Right renal cortex interstitium (tissue), 3 donors: ENCODE data around the gene KRT78. TPM values are rescaled to one million over a fixed set of nuclear protein-coding genes. Genes with fewer than 3 reads are reported as not detected.
"Not testable (repeated sequence)": the region's sequence is repeated elsewhere in the genome, so short reads cannot be mapped to it uniquely, and the experiment has no call there.

Experiments
- DNase-seq, 3 donors: peaks; one replicate each; pipeline ENCODE4 v3.0.0-alpha.2; 2013; ENCODE audit warnings: low read depth in 3 of 3, low spot score in 2 of 3
- polyA plus RNA-seq, 3 donors: library from polyadenylated mRNA; unstranded; fragments of 120-200 nt; gene quantifications; one replicate each; pipeline ENCODE4 v1.2.1, GENCODE V29; 2013; ENCODE audit not compliant: insufficient read length in 3 of 3

KRT78 gene
- polyA plus RNA-seq, 3 donors = not detected

- DNase-seq = no peak
These were observed 49.9 kb downstream of the KRT78 start for GRCh38 chr12:52798671-52799504.

DNA sequence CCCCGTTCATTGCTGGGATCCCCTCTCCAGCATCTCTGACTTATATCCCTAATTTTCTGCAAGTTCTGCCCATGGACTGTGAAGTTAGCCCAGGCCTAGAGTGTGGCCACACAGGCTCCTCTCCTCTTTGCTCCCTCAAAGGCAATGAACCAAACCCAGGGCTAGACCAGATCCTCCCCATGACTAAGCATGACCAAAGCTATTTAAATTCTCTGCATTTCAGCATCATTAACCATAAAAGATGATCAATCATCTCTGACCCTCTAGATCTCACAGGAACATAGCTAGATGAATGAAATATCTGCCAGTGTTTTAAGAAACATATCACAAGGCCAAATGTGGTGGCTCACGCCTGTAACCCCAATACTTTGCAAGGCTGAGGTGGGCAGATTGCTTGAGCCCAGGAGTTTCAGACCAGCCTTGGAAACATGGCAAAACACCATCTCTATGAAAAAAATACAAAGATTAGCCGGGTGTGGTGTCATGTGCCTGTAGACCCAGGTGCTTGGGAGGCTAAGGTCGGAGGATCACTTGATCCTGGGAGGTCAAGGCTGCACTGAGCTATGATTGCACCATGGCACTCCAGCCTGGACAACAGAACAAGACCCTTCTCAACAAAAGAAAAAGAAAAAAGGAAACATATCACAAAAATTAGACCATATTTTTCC lies 50.7 kb downstream of the KRT78 start:
- no peak for DNase-seq

DNA sequence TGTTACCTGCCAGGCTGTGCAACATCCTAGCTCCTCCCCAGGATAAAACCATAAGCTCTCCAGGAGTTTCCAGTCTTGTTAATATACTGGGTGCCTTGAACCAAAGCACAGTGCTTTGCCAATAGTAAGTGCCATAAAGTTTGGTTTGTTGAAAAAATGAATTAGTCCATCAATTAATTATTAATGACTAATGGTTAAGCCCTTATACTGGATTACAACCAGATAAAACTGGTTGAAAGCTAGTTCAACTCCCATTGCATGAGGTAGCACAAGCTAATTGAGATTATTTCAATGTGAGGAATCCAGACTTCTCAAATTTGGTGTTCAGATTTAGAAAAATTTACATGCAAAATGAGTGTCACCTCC lies 51.3 kb downstream of the KRT78 start:
- no peak for DNase-seq

DNA sequence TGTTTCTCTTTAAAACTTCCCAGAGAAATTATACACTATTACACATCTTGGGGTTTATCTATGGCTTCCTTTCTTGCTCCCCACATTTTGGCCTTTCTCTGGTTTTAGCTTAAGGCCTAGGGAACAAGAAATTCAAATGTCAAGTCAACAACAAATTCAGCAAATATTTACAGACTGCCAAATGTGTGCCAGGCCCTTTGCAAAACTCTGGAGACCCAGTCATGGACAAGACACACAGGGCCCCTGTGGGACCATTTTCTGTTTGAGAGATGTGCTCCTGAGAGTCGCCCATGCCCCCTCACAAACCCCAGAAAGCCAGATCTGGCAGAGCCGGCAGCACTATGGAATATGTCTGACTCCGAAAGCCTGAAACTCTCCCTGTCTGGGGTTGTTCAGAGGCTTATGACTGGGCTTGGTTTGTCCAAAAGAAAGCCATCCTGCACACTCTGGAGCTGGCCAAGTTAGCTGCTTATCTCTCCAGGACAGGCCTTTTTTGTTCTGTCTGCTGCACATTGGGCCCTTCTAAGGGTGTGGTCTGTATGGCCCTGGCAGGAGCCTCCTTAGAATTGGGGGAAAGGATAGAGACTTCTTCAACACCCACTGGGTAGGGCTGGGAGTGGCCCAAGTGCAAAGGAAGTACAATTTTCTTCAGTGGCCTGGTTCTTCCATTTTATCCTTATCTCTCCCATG lies 51.8 kb downstream of the KRT78 start:
- DNase-seq = no peak

- DNase-seq = no peak
These were observed 52.4 kb downstream of the KRT78 start for GRCh38 chr12:52796429-52796794.

DNA sequence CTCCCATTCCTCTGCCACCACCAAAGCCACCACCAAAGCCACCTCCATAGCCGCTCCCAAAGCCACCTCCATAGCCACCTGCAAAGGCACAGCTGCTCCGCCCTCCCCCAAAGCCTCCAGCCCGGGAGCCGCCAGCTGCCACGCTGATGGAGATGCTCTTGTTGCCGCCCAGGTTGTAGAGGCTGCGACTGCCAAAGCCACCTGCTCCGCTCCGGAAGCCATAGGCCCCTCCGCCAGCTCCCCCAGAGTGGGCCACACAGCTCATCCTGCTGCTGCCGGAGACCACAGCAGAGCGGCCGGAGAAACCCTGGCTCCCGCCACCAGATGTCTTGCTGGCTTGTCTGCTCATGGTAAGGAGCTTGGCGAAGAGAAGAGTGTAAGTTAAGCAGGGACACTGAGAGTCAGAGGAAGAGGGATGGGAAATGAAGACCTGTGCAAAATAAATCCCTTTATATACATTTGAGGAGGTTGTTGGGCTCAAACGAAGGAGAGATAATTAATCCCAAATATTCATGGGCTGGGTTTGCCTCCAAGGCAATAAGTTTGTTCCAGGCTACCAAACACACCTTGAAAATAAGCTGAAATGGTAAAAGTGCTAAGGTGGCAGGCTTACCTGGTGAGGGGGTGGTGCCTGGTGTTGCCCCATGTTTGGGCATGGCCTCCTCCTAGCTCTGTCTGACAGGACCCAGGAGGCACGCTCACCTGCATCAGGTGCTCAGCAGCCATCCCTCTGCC lies 52.9 kb downstream of the KRT78 start, which contains the start of gene KRT3:
Gene KRT3, minus strand, starts transcription at position 424 of the 735 bp plus-strand sequence. Its CDS starts 75 bp downstream, at position 349.
- DNase-seq = no peak

- not testable (repeated sequence) for DNase-seq
These were observed 53.5 kb downstream of the KRT78 start for GRCh38 chr12:52795332-52795674.

DNA sequence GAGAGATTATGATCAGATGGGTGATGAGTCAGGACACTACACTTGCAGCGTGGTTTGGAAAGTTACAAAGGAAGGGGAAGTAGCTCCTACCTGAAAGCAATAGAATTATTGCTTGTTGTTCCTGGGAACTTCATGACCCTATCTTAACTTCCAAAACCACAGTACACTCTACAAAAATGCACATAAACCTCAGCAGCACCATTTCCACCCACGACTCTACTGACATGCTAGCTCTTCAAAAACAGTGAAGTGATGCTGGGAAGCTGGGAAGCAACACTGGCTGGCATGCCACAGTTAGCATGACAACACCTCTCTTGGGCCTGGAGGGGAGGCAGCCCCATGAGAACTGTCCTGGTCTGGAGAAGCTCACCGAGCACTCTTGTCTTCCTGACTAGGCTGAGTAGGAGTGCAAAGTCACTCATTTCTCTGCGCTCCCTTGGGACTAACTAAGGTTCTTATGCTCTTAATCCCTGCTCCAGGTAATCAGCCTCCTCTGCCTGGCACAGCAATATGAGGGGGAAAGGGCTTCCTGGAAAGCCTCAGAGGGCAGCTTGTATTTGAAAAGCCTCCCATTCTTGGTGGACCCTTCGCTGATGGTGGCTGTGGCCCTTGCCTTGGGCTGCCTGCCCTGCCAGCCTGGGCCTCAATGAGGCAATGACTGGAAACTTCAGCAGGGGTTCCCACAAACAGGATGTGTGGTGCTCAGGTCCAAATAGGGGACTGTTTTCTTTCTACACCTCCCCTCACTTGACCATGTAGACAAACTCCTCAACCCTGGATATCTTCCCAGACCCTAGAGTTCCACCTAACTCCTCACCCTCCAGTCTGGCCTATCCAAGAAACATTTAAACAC lies 54.1 kb downstream of the KRT78 start:
- DNase-seq = no peak

DNA sequence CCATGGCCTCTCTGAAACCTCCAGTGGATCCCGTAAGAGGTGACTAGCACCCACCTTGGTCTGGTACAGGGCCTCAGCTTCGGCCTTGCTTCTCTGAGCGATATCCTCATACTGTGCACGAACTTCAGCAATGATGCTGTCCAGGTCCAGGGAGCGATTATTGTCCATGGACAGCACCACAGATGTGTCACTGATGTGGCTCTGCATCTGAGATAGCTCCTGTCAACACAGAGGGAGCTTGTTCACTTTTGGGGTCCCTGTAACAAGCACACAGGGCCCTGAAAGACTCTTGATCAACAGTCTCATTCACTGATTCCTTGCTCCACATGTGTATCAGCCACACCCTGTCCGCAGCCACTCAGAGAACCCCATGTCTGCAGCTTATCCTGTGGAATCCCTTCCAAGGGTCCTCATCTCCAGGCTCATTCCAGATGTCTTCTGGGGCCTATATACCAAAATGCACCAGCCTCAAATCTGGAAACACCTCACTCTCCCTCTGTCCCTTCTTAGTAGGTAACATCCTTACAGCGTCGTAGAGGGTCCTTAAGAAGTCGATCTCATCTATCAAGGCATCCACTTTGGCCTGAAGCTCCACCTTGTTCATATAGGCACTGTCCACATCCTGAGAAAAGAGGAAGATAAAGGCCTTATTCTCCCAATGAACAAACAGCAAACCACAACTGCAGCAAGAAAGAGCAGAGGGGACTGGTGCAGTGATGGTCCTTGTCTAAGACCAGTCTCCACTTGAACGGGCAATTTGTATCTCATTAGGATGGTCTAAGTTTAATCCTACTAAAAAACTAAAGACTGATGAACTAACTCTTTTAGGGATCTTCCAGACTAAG lies 56.4 kb downstream of the KRT78 start:
- DNase-seq = no peak

GRCh38 chr12:52791271-52792184 lies 57.3 kb downstream of the KRT78 start:
- DNase-seq = no peak

DNA sequence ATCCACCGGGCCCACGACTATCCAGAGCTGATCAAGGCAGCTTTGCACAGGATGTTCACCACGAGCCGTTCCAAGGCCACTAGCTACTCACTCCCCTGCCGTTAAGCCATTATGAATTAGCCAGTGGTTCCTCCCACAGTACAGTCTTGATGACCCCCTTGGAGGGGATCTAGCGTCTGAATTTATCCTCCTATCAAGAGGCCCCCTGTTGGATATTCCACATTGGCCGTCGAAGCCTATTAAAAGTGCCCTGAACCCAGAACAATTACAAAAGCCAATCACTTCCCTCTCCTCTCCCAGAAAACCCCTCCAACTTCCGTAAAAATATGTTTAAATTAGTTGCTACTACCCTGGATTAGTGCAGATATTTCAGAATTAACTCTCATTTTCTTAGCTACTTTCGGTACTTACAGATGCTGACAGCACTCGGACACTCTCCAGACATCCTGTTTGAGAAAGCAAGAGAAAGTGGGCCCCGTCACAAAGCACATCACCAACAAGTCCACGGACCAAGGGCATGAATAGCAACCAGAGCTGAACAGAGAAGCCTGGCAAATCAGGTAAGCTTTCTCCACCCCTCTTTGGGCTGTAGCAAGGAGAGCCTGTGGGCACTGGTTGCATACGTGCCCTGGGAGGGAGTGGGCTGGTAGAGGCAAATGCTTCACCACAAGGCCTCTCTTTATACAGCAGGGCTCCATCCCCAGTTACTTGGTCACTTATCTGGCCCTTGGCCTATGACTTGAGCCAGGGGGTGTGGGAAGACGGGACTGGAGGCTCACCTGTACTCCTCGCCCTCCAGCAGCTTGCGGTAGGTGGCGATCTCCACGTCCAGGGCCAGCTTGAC lies 58.1 kb downstream of the KRT78 start:
- DNase-seq = no peak

- DNase-seq = no peak
These were observed 59.0 kb downstream of the KRT78 start for GRCh38 chr12:52789637-52790426.

DNA sequence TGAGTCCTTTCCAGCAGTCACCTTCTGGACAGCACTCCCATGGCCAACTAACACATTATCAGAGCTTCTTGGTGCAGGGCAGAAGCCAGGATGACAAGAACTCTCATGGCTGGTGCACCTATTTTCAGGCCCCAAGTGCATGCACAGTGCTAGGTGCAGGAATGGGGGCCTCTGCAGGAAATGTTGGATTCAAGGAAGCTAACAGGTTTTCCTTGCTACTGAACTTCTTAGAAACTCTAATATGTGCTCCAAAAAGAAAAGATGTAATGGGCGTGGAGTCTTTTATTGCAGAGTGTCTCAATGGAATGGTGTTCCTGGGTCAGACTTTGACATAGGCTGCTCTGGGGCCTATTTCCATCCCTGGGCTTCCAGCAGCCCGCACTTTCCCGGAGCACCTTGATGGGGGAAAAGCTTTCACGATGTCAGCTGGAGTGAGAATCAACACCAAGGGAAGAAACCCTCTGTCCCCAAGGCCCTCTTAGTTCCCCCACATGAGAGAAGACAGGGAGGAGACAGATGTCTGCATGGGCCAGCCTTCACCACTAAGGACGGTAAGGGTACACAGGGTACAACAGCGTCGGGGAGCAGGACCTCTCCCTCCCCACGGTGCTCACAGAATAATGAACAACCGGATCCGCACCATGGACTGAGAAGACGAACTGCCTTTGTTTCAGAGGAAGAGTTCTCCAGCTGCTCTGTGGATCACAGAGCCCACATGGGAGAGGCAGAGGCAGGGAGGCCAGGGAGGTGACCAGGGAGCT lies 59.7 kb downstream of the KRT78 start:
- DNase-seq = no peak

GRCh38 chr12:52788192-52788875 lies 60.5 kb downstream of the KRT78 start:
- no peak for DNase-seq
